ENCODE measurements around the gene AKAP12.
"Not testable (repeated sequence)": the region's sequence is repeated elsewhere in the genome, so short reads cannot be mapped to it uniquely, and the experiment has no call there.

The AKAP12 gene

GRCh38 chr6:151351146-151351700 is 111.5 kb downstream of the AKAP12 start:
- no peak for DNase-seq

DNA sequence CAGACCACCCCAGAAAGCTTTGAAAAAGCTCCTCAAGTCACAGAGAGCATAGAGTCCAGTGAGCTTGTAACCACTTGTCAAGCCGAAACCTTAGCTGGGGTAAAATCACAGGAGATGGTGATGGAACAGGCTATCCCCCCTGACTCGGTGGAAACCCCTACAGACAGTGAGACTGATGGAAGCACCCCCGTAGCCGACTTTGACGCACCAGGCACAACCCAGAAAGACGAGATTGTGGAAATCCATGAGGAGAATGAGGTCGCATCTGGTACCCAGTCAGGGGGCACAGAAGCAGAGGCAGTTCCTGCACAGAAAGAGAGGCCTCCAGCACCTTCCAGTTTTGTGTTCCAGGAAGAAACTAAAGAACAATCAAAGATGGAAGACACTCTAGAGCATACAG is 112.0 kb downstream of the AKAP12 start:
- DNase-seq = no peak

GRCh38 chr6:151352410-151353396 is 112.9 kb downstream of the AKAP12 start:
- no peak for DNase-seq

DNA sequence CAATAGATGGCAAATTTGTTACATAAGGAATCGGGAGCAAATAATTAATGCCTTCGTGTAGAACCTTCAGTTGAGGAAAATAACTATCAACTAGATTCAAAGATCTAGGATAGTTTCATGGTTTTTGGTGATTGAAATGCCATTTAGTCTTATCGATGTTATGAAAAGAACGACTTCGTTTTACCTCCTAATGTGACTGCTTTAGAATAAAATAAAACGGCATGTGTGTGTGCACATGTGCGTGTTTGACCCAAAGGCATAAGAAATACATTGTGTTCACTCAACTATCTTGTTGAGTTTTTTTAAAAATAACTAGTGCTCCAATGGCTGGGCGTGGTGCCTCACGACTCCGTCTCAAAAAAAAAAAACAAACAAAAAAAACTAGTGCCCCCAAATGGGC is 114.0 kb downstream of the AKAP12 start:
- DNase-seq = no peak

- not testable (repeated sequence) for DNase-seq
Measured at GRCh38 chr6:151356983-151357382, 117.2 kb downstream of the AKAP12 start.

DNA sequence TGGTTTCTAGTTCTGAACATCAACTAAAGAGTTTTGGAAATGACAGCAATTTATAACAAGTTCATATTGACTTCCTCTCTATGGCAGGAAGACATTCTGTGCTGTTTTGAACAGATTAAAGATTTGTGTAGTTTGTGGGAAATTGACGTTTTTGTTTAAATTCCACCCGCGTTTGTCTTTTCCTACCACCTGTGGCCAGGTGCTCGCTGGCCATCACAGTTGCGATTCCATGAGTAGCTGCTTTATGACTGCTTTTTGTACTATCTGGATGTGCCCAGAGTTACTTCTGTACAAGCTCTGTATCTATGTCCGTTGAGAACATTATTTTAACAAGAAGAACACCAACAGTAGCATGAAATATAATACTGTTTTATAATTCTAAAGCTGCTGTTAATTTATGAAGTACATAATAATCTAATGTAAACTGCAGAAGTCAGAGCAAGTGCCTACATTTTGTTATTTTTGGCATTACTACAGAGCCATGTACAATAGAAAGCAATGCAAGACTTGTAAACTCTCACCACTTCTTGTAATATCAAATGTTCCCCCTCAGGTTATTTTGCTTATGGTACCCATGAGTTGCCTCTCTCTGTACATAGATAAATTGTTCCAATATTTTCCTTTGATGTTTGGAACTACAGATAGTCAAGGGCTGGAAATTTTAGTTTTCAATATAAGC is 118.1 kb downstream of the AKAP12 start:
- no peak for DNase-seq

DNA sequence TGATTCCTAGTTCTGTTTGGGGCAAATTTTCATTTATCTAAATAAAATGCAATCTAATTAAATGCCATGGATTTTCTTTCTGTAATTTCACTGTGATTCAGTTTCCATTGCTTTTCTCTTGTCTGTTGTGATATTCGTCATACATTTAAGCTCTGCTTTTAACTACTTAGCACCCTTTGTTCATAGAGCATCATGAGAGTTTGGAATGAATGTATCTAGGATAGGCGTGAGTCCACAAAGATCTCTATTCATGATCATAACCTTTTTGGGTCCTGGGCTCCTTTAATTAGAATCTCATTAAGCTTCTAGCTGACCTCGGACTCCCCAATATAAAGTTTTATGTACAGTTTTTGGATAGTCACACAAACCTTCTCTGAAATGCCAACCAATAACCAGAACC is 118.7 kb downstream of the AKAP12 start:
- no peak for DNase-seq

GRCh38 chr6:151359486-151359885 is 119.7 kb downstream of the AKAP12 start:
- no peak for DNase-seq

GRCh38 chr6:151365233-151365632 is 125.5 kb downstream of the AKAP12 start:
- no peak for DNase-seq

DNA sequence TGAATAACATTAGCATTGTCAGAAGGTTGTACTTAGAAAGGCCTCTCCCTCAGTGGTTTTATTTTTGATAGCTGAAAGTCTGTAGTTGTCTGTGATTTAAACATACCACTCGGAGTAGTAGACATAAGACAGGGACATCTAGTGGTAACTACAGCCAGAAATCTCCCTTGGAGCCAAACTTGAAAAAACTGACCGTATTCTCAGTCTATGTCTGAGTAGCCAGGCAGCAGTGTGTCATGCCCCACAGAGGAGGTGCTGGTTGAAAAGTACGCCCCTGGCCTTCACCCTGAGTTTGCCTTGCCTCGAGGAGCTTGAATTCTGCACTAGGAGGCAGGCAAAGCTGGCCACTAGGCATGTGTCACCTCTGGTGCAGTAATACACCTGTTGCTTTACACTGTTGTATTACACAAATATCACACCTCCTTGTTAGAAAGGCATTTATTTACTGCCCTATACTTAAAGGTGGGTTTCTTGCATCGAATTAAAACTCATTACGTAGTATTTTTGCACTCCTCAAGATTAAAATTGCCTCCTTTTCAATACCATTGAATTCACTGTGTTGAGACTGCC is 130.8 kb downstream of the AKAP12 start:
- DNase-seq = no peak

GRCh38 chr6:151372164-151372563 is 132.4 kb downstream of the AKAP12 start:
- DNase-seq = no peak

DNA sequence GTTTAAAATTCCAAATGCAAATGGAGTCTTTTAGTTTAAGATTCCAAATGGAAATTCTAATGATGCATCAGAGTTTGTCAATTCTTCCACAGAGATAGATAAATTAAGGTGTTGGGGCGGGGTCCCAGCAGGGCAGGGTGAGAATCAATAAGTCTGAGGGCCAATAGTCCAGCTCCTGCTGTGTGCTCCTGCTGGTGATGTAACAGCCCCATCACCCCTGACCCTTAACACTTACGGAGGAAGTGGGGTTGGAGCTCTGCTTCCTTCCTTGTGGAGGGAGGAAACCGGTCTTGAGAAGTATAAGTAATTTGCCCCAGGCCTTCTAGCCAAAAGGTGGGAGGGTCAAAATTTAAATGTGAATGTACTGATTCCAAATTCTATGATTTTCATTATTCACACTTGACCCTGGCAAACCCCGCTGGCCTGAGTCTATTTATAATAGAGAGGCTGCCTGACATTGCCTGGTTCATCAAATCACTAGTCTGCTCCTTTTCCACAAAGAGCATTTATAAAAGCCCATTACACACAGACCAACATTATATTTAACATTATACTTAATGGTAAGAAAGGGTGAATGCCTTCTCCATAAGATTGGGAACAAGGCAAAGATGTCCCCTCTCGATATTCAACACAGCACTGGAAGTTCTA is 134.4 kb downstream of the AKAP12 start:
- DNase-seq = no peak

GRCh38 chr6:151375833-151376232 is 136.1 kb downstream of the AKAP12 start:
- no peak for DNase-seq

DNA sequence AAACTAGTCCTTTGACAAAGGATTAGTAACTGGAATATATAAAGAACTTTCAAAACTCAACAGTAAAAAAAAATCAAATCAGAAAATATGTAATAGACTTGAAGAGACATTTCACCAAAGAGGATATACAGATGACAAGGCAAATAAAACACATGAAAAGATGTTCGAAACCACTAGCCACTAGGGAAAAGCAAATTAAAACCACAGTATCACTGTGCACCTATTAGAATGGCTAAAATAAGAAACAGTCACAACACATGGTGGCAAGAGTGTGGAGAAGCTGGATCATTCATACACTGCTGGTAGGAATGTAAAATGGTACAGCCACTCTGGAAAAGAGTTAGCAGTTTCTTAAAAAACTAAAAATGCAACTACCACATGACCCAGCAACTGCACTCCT is 136.7 kb downstream of the AKAP12 start:
- DNase-seq = no peak

GRCh38 chr6:151377095-151377494 is 137.3 kb downstream of the AKAP12 start:
- no peak for DNase-seq

DNA sequence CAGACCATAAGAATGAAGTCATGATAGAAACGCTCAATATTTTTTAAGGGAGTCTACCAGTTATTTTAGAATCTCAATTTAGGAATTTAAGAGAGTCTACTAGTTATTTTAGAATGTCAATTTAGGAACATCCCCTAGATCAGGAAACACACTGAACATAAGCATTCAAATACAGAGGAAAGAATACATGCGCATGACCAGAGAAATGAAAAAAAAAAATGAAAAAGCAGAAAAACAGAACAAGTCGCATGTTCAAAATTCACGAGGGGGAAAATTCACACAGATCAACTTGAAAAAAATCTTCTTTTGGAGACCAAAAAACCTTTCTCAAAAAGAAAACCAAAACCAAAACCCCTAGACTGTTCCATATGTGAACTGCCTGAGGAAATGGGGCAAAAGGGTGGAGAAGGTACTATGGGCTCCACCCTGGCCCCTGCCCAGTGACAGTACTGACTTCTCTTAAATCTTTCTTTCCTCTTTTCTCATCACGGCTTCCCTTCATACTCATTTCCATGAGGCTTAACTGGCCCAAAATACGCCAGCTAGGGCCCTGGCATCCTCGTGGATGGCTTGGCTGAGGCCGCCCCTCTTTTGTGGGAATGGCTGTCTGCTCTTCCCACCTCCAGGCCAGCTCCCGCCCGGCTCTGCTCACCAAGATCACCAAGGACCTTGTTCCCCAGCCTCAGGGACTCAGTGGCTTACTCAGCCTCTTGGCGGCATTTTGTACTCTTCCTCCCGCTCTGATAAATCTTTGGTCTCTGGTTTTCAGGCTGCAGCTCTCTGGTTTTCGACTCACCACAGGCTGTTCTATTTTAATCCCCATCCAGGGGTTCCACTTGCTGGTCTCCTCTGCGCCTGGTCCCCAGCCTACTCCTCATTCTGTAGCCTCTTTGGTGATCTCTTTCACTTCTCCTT is 140.4 kb downstream of the AKAP12 start:
- no peak for DNase-seq

GRCh38 chr6:151380848-151381205 is 141.1 kb downstream of the AKAP12 start:
- no peak for DNase-seq

GRCh38 chr6:151381722-151382121 is 142.0 kb downstream of the AKAP12 start:
- DNase-seq = no peak

- DNase-seq = not testable (repeated sequence)
Measured at GRCh38 chr6:151382631-151383030, 142.9 kb downstream of the AKAP12 start.

DNA sequence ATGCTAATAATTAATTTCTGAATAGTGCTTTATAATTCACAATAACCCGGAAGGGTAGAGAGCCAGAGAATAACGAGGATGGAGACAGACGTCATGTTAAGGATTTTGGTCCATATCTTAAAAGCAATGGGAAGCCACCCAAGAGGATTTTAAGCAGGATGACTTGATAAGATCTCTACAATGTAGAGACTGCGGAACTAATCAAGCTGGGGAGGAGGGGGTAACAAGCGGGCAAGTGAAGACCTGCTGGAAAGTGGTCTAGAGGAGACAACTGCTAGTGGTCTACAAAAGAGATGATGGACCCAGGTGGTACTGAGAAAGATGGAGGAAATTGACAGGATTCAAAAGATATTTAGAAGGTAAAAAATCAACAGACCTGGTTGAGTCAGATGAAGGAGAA is 144.4 kb downstream of the AKAP12 start:
- no peak for DNase-seq

GRCh38 chr6:151385177-151385576 is 145.4 kb downstream of the AKAP12 start:
- DNase-seq = no peak

Measured in NCI-H1694 (cell line).